HG03025 (cell line): ENCODE data around the gene COL1A2.

Experiments used
- ATAC-seq: cut with Tn5 transposase; IDR thresholded peaks from one replicate; pipeline ENCODE4 v1.9.1; 2021; ENCODE audit warnings: mild to moderate bottlenecking, moderate library complexity; ENCODE audit not compliant: unreplicated experiment, low FRiP score

Gene COL1A2

DNA sequence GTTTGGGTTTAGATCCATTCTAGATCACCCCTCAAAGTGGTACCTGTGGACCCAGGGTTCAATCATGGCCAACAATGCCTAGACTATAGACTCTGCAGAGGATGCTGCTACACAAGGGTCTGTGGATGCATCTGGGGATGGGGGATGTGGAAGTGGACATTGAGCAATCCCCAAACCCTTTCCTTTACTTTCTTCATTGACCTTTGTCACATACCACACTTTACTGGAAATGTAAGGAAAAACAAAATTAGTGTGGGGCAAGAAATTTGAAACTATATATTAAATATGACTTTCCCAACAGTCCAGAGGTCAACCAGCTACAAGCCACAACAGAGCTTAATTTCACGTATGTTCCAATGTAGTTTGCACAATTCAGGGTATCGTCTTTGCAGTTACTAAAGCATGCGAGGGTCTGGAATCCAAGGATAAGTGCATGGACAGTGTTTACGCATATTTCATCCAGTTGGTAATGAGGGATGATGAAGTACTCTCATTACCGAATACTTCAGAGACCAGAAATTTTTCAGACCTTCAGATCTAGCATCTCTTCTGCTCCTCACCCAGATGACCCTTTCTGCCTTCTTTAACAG lies 81.7 kb downstream of the COL1A2 start:
- ATAC-seq = no peak

DNA sequence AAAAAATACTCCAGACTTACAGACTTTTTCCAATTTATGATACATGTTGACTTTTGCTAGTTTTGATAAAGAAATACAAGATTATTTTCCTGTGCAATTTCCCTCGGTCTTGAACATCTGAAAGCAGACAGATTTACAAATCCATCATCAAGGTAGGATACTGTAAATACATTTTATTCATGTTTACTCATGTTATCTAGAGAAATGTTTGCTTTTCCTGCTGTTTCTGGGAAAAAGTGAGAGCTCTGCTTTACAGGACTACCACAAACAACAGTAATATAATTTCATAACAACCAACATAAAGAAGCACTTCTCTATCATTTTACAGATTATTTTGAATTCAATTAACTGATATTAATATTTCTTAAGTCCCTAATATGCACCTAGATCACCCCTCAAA lies 83.2 kb downstream of the COL1A2 start:
- no peak for ATAC-seq

DNA sequence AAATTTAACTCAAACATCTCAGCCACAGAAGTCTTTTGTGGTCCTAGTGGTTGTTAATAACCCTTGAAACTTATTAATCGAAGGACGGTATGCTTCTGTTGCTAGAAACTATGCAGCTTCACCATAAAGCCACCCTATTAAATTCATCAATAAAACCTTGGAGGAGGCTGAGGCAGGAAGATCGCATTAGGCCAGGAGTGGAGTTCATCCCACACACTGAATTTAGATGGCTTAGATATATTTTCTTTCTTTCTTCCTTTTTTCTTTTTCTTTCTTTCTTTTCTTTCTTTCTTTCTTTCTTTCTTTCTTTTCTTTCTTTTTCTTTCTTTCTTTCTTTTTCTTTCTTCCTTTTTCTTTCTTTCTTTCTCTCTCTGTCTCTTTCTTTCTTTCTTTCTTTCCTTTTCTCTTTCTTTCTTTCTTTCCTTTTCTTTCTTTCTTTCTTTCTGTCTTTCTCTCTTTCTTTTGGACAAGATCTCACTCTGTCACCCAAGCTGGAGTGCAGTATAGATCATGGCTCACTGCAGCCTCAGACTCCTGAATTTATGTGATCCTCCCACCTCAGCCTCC lies 84.0 kb downstream of the COL1A2 start:
- no peak for ATAC-seq
